Gastrocnemius medialis (tissue), 4 donors: ENCODE measurements around the gene G6PC2.
"Not testable (repeated sequence)": the region's sequence is repeated elsewhere in the genome, so short reads cannot be mapped to it uniquely, and the experiment has no call there.

Source experiments
- CTCF ChIP-seq, 5 experiments: fragments of 450-650 bp in 3 of 5; fragments of 200-600 bp in 2 of 5; sonication (generic) in 2 of 5; IDR thresholded peaks in 4 of 5; conservative IDR thresholded peaks in 1 of 5; 1 replicate in 4 of 5; 2 replicates in 1 of 5; pipeline ENCODE4 v1.5.1; 2016 to 2019; ENCODE audit warnings: antibody characterized with exemption in 5 of 5, mild to moderate bottlenecking in 3 of 5, moderate library complexity in 3 of 5
- POLR2A ChIP-seq, 2 donors: fragments of 450-650 bp; IDR thresholded peaks; one replicate each; pipeline ENCODE4 v1.6.1; 2017; ENCODE audit warnings: antibody characterized with exemption in 2 of 2, mild to moderate bottlenecking in 2 of 2, moderate library complexity in 2 of 2

- TF ChIP-seq CTCF (IDR thresholded peaks at IDR 0.05 in 4 of 5, conservative IDR thresholded peaks at IDR 0.05 in 1 of 5); POLR2A (IDR thresholded peaks at IDR 0.05): not testable (repeated sequence)
Measured at GRCh38 chr2:168932174-168932573, 31.1 kb downstream of the G6PC2 start.
